HPDE6-E6E7 (cell line): ENCODE data around the gene NUDT2.
"Not testable (repeated sequence)": the region's sequence is repeated elsewhere in the genome, so short reads cannot be mapped to it uniquely, and the experiment has no call there.

Experiments used
- DNase-seq: peaks from one replicate; pipeline ENCODE4 v3.0.0; 2011; ENCODE audit warnings: missing footprints; ENCODE audit errors: extremely low spot score

The NUDT2 gene

DNA sequence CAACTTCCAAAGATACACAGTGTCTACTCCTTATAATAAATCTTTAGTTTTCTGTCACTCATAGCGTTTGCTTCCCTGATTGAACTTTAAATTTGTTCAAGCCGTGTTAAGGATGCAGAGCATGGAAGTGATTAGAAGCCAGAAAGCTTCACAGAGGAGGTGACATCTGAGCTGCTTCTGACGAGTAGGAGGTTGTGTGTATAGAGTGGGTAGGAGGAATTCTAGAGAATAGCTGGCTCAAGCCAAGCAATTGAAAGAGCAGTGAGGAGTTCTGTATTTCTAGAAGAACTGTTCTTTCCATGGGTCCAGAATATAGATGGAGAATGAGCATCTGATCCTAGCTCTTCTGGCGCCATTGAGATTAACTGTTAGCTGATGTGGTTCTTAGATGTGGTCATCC is 6.0 kb downstream of the NUDT2 start:
- no peak for DNase-seq

DNA sequence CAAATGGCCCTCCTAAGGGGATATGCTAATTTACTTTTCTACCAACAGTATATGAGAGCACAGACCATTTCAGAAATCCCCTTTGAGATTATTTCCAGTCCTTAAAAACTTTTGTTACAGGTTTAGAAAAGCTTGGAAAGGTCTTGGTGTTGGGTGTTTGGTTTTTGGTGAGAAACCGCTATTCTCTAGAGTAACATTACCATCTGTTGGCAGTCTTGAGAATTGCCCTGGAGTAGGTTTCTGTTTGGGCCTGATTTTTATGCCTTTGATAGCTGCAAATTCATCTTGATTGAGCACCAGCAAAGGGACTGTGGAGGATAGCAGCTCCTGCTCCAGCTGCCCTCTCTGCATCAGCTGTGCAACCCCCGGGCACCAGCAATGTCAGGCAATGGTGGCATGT is 8.0 kb downstream of the NUDT2 start:
- DNase-seq: no peak

DNA sequence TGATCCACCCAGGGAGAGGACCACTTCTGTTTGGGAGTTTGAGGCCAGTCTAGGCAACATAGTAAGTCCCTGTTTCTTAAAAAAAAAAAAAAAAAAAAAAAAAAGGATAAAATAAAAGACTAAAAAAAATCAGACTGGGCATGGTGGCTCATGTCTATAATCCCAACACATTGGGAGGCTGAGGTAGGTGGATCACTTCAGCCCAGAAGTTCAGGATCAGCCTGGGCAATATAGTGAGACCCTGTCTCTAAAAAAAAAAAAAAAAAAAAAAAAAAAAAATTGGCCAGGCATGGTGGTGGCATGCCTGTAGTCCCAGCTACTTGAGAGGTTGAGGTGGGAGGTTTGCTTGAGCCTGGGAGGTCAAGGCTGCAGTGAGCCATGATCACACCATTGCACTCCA is 8.7 kb downstream of the NUDT2 start:
- DNase-seq: not testable (repeated sequence)

DNA sequence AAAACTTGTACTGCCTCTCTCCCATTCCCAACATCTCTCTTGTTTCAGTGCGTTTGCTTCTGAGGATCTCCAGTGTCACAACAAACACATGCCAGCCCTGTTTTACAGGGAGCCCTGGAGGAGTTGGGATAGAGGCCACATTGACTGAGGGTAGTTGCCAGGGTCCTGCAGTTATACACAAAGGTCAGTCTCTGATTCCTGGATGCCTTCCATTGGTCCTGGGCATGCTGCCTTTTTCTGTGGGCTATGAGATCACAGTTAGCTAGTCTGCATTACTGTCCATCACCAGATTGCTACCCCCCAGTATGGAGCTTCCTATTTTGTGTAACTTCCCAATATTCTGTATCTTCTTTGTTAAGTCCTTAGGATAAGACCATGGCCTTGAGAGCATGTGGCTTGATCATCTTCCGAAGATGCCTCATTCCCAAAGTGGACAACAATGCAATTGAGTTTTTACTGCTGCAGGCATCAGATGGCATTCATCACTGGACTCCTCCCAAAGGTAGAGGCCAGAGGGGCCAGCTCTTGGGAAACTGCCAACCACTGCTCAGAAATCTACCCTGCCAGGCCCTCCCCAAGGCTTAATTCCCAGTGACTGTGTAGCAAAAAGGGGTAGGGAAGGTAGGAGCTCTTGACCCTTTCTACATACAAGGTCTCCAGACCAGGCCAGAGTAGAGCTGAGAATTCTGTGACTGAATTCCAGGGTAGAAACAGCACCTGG is 9.5 kb downstream of the NUDT2 start:
- no peak for DNase-seq

DNA sequence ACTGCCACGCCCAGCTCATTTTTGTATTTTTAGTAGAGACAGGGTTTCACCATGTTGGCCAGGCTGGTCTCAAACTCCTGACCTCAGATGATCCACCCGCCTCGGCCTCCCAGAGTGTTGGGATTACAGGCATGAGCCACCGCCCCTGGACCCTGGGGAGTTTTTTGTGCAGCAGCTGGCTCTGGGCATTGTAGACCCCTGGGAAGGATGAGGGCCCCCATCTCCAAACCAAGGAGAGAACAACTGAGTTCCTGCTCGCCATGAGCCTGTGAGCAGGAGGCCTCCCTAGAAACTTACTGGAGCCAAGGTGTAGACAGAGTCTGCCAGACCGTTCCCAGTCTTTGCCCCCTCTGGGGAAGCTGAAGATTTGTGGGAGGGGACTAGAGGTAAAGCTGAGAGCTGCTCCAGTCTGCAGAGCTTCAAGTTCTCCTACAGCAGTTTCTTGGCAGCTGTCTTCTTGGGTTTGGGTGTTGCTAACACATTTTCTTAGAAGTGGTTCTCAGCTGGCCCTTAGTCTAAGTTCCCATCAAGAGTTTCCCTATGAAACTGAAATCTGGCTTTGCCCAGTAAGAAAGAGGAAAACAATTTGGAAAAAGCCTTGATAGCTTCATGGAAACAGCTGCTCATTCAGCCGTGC is 12.4 kb downstream of the NUDT2 start:
- no peak for DNase-seq

DNA sequence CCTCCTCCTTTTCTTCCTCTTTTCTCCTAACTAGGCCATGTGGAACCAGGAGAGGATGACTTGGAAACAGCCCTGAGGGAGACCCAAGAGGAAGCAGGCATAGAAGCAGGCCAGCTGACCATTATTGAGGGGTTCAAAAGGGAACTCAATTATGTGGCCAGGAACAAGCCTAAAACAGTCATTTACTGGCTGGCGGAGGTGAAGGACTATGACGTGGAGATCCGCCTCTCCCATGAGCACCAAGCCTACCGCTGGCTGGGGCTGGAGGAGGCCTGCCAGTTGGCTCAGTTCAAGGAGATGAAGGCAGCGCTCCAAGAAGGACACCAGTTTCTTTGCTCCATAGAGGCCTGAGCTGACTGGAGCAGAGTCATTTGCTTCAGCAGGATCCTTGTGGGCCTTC is 13.7 kb downstream of the NUDT2 start:
- no peak for DNase-seq

DNA sequence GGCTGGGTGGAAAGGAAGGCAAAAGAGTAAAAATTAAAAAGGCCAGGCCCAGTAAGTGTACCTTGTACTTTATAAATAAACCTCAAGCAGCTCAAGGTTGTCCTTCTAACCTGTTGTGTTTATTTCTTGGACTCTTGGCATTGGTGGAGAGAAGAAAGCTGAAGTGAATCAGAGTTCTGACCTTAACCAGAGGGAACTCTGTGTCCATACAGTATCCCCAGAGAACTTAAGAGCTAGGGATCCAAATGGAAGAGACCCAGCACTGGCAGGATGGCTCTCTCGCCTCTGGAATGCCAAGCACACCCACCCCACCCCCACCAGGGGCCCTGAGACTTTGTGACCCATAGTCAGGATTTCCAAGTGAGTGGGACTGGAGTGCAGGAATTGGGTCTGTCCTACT is 14.2 kb downstream of the NUDT2 start:
- no peak for DNase-seq

DNA sequence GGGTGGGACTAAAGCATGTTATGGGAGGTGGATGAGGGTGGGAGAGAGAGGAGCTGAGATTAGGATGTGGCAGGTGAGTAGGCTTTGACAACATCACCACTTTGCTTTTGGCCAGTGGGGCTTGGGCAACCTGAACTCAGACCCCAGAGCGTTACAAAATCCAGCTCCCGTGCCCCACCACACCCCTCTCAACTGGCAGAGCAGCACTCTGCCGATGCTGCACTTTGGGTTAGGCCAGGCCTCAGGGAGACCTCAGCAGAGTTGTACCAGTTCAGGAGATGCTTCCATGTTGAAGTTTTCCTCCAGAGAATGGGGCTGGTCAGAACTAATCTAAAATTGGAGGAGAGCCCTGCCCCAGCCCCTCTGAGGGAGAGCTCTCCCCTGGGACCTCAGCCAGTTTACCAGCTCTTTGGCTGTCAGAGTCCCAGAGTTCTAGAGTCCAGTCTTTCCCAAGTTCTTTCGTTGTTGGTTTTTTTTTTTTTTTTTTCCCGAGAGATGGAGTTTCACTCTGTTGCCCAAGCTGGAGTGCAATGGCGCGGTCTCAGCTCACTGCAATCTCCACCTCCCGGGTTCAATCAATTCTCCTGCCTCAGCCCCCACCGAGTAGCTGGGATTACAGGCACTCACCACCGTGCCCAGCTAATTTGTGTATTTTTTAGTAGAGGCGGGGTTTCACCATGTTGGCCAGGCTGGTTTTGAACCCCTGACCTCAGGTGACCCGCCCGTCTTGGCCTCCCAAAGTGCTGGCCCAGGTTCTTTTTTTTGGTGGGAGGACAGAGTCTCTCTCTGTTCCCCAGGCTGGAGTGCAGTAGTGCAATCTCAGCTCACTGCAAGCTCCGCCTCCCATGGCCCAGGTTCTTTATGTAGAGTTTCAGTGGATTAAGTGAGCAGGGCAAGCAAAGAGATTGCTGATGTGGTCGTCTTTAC is 17.8 kb downstream of the NUDT2 start:
- DNase-seq: no peak

DNA sequence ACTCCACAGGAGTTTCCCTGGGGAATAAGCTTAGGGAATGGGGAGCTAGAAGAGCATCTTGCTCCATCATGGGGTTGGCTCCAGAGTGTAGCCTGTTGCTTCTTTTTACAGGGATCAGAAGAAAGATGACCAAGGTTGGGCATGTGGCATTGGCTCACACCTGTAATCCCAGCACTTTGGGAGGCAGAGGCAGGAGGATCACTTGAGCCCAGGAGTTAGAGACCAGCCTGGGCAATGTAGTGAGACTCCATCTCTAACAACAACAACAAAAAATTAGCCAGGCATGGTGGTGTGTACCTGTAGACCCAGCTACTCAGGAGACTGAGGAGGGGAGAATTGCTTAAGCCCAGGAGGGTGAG is 18.4 kb downstream of the NUDT2 start:
- no peak for DNase-seq

DNA sequence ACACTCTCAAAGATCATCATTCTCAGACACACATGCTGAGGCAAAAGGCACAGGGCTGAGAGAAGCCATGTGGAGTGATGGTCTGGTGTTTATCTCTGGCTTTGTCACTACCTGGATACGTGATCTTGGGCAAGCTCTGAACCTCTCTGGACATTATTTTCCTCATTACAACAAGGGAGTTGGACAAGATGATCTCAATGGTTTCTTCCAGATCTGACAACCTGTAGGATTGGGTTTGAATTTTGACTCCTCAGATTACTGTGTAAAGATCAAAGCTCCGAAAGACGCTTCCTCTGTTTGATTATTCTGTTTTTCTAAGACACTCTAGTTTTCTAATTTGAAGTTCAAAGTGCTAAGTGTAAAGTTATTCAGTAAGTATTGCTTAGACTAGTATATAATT is 20.0 kb downstream of the NUDT2 start:
- DNase-seq: no peak

DNA sequence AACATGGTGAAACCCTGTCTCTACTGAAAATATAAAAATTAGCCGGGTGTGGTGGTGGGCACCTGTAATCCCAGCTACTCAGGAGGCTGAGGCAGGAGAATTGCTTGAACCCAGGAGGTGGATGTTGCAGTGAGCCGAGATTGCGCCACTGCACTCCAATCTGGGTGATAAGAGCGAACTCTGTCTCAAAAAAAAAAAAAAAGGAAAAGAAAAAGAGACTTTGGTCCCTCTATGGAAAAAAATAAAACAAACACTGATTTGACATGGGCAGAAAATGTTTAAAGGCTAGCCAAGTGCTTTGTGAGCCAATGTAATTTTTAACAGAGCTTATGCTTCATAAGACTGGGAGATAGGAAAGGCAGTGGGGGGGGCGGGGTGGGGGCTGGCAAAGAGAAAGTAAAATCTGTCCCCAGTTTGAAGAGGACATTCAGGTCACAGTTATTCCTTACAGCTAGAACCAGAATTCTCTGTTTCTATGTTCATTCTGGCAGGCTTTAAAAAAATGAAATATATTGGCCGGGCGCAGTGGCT is 22.8 kb downstream of the NUDT2 start:
- not testable (repeated sequence) for DNase-seq

DNA sequence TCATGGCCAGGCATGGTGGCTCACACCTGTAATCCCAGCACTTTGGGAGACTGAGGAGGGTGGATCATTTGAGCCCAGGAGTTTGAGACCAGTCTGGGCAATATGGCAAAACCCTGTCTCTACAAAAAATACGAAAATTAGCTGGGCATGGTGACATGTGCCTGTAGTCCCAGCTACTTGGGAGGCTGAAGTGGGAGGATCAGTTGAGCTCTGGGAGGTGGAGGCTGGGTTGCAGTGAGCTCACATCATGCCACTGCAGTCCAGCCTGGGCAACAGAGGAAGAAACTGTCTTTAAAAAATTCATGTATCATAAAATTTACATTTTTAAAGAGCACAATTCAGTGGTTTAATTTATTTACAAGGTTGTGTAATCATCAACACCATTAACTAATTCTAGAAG is 23.6 kb downstream of the NUDT2 start:
- not testable (repeated sequence) for DNase-seq

DNA sequence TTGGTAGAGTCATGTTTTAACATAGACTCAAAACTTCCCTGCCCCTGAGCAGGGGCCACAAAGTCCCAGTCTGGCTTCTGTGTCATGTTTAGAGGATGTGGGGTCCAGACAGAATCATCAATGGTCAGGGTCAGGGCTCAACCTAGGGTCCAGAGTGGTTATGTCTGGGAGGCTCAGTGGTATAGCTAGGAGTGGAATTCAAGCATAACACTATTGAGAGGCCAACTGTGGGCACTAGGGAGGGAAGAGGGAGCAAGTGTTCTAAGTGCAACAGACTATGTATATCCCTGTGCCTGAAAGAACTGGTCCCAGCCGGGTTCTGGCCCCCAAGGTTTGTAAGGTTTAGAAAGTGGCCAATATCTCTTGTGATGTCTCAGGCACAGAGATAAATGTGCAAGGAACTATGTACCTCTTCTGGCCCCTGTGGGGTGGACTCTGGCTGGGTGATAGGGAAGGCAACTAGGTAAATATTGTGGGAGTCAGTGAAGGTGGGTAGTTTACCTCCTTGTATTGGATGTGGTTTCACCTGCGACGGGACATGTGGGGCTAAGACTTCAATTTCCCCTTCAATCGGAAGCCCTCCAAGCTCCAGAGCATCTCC is 33.3 kb downstream of the NUDT2 start:
- DNase-seq: no peak

DNA sequence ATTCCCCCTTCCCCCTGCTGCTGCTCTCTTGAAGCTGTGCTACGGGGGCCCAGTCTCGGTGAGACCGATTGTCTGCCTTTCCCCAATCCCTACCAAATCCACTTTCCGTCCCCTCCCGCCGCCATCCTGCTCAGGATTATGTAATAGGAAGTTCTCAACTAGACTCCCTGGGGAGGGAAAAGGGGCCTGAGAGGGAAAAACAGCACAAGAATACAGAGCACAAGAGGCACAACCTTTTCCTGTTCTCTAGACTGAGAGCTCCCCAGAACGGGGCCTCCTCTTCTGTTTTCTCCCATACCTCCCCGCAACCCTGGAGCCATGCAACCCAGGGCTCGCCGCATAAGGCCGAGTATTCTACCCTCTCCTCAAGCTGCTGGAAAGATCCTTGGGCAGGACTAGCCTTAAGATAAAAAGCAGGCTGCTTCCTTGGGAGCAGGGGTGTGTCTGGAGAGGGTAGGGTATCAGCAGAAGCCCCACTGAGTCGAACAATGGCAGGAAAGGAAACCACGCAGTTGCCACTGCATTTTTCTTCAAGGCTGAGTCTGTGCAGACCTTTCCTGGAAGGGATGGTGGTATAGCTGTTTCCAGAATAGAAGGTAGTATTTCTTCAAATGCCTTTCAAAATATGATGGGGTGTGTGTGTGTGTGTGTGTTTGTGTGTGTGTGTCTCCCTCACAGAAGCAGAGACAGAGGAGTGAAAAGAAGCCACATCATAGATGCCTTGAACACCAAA is 34.4 kb downstream of the NUDT2 start:
- DNase-seq: no peak

DNA sequence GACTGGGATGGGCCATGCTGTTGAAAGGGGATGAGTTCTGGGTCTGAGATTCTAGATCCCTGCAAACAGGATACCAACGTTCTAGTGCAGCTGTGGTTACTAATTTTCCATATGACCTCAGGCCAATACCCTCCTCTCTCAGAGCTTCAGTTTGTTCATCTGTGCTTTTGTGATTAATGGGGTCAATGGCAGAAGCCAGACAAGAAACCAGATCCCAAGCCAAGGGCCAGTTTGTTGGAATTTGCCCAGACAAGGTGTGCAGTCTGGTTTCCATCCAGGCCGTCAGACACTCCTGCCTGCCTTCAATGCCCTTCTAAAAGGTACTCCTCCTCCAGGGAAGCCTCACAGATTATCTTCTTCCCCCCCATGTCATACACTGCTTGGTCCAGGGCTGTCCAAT is 35.9 kb downstream of the NUDT2 start:
- no peak for DNase-seq

DNA sequence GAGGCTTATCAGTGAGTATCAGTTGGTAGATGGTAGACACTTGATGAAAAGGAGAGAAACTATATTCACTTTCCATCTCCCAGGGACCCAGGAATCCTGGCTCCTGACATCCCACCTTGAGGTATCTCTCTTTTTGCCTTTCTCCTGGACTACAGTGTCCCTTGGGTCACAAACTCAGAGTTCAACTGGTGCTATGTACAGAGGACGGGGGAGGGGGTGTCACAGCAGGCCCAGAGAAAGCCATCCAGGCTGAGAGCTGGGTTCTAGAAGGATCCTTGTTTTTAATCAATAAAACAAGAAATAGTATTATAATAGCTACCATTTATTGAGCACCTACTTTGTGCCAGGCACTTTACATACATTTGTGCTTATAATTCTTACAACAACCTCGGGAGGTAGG is 37.0 kb downstream of the NUDT2 start:
- DNase-seq: no peak

DNA sequence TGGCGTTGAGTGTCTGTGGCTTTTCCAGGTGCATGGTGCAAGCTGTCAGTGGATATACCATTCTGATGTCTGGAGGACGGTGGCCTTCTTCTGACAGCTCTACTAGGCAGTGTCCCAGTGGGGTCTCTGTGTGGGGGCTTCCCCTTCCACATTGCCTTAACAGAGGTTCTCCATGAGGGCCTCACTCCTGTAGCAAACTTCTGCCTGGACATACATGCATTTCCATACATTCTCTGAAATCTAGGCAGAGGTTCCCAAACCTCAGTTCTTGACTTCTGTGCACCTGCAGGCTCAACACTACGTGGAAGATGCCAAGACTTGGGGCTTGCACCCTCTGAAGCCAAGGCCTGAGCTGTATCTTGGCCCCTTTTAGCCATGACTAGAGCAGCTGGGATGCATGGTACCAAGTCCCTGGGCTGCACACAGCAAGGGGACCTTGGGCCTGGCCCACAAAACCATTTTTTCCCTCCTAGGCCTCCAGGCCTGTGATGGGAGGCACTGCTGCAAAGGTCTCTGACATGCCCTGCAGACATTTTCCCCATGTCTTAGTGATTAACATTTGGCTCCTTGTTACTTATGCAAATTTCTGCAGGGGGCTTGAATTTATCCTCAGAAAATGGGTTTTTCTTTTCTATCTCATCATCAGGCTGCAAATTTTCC is 38.5 kb downstream of the NUDT2 start:
- DNase-seq: not testable (repeated sequence)

DNA sequence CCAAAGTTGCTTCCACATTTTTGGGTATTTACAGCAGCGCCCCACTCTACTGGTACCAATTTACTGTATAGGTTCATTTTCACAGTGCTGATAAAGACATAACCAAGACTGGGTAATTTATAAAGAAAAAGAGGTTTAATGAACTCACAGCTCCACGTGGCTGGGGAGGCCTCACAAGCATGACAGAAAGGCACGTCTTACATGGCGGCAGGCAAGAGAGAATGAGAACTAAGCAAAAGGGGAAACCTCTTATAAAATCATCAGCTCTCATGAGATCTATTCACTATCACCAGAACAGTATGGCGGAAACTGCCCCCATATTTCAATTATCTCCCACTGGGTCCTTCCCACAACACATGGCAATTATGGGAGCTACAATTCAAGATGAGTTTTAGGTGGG is 39.4 kb downstream of the NUDT2 start:
- DNase-seq: not testable (repeated sequence)

DNA sequence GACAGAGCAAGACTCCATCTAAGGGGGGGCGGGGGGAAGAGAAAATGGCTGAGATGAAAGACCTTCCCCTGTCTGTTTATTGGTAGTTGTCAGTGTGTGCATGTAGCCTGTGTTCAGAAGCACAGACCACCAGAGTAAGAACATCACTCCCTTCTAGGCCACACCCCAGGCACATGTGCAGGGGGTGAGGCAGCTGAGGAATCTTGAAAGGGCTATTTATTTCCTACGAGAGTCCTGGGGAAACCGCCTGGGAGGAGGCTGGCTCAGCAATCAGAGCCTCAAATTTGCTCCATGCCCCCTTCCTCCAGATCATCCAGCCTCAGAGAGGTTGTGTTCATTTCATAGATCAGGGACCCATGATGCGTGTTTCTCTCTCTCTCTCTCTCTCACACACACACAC is 40.3 kb downstream of the NUDT2 start:
- DNase-seq: no peak

DNA sequence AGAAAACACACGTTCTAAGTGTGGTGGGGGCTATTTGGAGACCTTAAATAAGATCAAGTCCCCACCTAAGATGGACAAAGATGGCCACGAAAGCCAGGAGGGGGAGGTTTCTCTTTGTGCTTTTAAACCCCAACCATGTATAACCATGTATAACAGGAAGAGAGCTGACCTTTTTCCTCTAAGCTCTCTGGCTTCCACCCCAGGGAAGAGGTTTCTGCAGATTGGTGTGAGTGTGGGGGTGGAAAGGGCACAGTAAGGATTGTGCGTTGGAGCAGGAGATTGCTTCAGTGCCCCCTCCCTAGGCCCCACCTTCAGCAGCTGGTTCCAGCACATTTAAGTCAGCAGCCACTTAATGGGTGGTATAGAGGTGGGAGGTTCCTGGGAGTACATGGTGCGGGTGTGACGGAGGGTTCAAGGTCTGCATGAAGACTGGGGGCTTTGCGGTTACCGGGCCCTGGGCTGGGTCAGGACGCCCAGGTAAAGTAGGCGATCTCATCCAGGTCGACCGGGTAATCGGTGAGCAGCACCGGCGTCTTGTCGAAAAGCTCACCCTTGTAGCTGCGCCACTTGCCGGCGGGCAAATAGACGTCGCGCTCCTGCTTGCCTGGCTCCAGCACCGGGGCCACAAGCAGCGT is 41.1 kb downstream of the NUDT2 start:
- DNase-seq: no peak
